ENCODE data around the gene NHEJ1. TPM values are rescaled to one million over a fixed set of nuclear protein-coding genes. Genes with fewer than 3 reads are reported as not detected.
A peak's percentile ranks its signal among the peaks of the same experiment; 100 is the strongest.

Gene NHEJ1
- total and polyA plus RNA-seq, 2 of the 13 experiments (the other 11 are each of a cell fraction or from before 2014, with no cell fraction given), result 30.0 to 30.7 TPM

DNA sequence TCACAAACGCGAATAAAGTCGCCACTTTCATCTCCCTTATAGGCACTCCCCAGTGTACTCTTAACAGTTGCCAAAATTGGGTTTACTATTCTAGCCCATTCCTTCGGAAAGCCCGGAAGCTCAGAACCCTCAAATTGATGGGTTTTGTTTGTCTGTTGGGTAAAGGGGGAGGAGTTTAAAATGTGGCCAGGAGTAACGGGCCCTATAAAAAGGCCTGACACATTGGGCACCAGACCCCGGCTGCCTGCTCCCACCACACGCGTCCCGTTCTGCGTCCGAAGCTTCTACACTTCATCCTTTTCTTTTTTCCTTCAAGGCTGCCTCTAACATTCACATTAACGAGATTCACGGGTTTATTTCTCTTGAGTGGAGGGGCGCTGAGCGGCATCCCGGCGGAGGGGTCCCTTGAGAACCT lies 837 bp downstream of the NHEJ1 start:
- peak overlapping the region; percentile 76 to 94 (median 86); a peak in 5 of 6 replicates for H3K4me3 ChIP-seq (replicated peaks in 1 of 3; ENCODE audit: insufficient read depth in 1 of 3, low read depth in 2 of 3, low read length in 3 of 3)
- H3K27me3 ChIP-seq (ENCODE audit: control insufficient read depth in 1 of 2, insufficient read depth in 2 of 2, low read length in 2 of 2), result no peaks in the 10 kb centered on the region
- POLR2A ChIA-PET, result interaction anchor here (0.7 to 3.7 kb wide), 5 partner anchors 16 to 227 kb away, joined by 3 to 14 read pairs (median 4); partner anchors contain the start of genes CNPPD1 and ZFAND2B
- peak overlapping the region; percentile 97 for H3K4me2 ChIP-seq (ENCODE audit: low read depth, low read length)
- TF ChIP-seq NFKBIZ (CRISPR knock-in tag; IDR thresholded peaks at IDR 0.05) (no peak), ADNP (CRISPR knock-in tag; IDR thresholded peaks at IDR 0.05) (no peak), ZFP82 (CRISPR knock-in tag; IDR thresholded peaks at IDR 0.05; ENCODE audit: borderline replicate concordance) (0 out of 2 replicates have a peak, but pooled peaks have one; percentile 19), ZNF564 (CRISPR knock-in tag; IDR thresholded peaks at IDR 0.05) (peak; percentile 11; the same call in 1 of the 2 replicates), ZNF234 (CRISPR knock-in tag; conservative IDR thresholded peaks at IDR 0.05) (no peak), ZNF138 (CRISPR knock-in tag; IDR thresholded peaks at IDR 0.05; ENCODE audit: low read depth) (0 out of 2 replicates have a peak, but pooled peaks have one; percentile 23), ATF7-NPFF (CRISPR knock-in tag; IDR thresholded peaks at IDR 0.05; ENCODE audit: low read depth) (peak; percentile 2; the same call in 1 of the 2 replicates), HHEX (CRISPR knock-in tag; IDR thresholded peaks at IDR 0.05) (no peak)
- TF ChIP-seq, protein P1, sequence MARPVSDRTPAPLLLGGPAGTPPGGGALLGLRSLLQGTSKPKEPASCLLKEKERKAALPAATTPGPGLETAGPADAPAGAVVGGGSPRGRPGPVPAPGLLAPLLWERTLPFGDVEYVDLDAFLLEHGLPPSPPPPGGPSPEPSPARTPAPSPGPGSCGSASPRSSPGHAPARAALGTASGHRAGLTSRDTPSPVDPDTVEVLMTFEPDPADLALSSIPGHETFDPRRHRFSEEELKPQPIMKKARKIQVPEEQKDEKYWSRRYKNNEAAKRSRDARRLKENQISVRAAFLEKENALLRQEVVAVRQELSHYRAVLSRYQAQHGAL (CRISPR knock-in tag; IDR thresholded peaks at IDR 0.05; ENCODE audit: not compliant biosample characterization), result peak; percentile 7
- TF ChIP-seq, protein P2, sequence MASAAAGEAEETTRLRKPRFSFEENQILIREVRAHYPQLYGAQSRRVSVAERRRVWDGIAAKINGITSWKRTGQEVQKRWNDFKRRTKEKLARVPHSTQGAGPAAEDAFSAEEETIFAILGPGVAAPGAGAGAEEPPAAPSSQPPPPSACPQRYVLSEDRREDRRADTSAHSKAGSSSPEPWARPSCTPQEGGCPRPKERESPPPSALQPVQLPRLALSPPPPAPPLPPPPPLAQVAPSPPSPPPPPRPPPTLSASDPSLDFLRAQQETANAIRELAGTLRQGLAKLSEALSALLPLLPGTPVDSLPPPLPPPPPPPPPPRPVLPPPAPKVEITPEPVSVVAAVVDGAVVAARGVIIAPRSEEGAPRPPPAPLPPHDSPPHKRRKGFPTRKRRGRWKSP (CRISPR knock-in tag; IDR thresholded peaks at IDR 0.05), result peak; percentile 17; the same call in 1 of the 2 replicates
- TF ChIP-seq, protein P3, sequence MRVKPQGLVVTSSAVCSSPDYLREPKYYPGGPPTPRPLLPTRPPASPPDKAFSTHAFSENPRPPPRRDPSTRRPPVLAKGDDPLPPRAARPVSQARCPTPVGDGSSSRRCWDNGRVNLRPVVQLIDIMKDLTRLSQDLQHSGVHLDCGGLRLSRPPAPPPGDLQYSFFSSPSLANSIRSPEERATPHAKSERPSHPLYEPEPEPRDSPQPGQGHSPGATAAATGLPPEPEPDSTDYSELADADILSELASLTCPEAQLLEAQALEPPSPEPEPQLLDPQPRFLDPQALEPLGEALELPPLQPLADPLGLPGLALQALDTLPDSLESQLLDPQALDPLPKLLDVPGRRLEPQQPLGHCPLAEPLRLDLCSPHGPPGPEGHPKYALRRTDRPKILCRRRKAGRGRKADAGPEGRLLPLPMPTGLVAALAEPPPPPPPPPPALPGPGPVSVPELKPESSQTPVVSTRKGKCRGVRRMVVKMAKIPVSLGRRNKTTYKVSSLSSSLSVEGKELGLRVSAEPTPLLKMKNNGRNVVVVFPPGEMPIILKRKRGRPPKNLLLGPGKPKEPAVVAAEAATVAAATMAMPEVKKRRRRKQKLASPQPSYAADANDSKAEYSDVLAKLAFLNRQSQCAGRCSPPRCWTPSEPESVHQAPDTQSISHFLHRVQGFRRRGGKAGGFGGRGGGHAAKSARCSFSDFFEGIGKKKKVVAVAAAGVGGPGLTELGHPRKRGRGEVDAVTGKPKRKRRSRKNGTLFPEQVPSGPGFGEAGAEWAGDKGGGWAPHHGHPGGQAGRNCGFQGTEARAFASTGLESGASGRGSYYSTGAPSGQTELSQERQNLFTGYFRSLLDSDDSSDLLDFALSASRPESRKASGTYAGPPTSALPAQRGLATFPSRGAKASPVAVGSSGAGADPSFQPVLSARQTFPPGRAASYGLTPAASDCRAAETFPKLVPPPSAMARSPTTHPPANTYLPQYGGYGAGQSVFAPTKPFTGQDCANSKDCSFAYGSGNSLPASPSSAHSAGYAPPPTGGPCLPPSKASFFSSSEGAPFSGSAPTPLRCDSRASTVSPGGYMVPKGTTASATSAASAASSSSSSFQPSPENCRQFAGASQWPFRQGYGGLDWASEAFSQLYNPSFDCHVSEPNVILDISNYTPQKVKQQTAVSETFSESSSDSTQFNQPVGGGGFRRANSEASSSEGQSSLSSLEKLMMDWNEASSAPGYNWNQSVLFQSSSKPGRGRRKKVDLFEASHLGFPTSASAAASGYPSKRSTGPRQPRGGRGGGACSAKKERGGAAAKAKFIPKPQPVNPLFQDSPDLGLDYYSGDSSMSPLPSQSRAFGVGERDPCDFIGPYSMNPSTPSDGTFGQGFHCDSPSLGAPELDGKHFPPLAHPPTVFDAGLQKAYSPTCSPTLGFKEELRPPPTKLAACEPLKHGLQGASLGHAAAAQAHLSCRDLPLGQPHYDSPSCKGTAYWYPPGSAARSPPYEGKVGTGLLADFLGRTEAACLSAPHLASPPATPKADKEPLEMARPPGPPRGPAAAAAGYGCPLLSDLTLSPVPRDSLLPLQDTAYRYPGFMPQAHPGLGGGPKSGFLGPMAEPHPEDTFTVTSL (CRISPR knock-in tag; IDR thresholded peaks at IDR 0.05; ENCODE audit: borderline replicate concordance), result peak; percentile 56; the same call in 1 of the 2 replicates
- WGBS (ENCODE audit: low lambda C conversion rate), result 24% methylated on average over 18 of the region's 18 CpGs
- no peak overlapping the region for H2AFZ ChIP-seq (ENCODE audit: low read length)
- H3K9ac ChIP-seq (ENCODE audit: insufficient read depth, low read depth, low read length), result peak overlapping the region; percentile 86; the same call in 1 of the 2 replicates
- in situ Hi-C loops (cut with HindIII; ENCODE audit: extremely low pct_ligation_motif_present, low pct_unique_long_range_greater_than_20kb), result loop anchor here (5.0 kb wide), 1 partner anchor 102 kb away; no protein-coding TSS in a partner anchor
- H3K79me2 ChIP-seq (ENCODE audit: insufficient read depth, low read length), result no peaks in the 10 kb centered on the region
- peak; percentile 1 for ATAC-seq
- H3K4me1 ChIP-seq (ENCODE audit: insufficient read depth, low read length), result peaks cover 18% of the 10 kb centered on the region
- BruUV-seq (replicated peaks), result TSS peak; percentile 61
- H3K27ac ChIP-seq (ENCODE audit: extremely low read length, insufficient read depth, low read length), result no peak overlapping the region
- intact Hi-C loops (cut with micrococcal nuclease; ENCODE audit: unreplicated experiment), result loop anchor here (1.0 to 2.0 kb wide), 6 partner anchors 17 to 193 kb away; partner anchors contain the start of genes ABCB6 and CNPPD1
- CTCF ChIA-PET (ENCODE audit: low intra/inter-chr PET ratio, low total read pairs), result interaction anchor here (0.6 to 4.4 kb wide), 7 partner anchors 11 to 192 kb away, joined by 4 to 50 read pairs (median 7); partner anchors contain the start of gene DNAJB2
- no peak for FAIRE-seq
- H3K9me3 ChIP-seq (ENCODE audit: low read length), result no peaks in the 10 kb centered on the region
- peaks cover 4 to 17% of the 10 kb centered on the region in 2 experiments for H3K36me3 ChIP-seq (replicated peaks in 1 of 2; ENCODE audit: control insufficient read depth in 1 of 2, insufficient read depth in 2 of 2, low read length in 2 of 2)
- no peaks in the 10 kb centered on the region for H4K20me1 ChIP-seq (ENCODE audit: insufficient read depth, low read length)
- DNase-seq (ENCODE audit: low spot score), result no peak

Data from HepG2 (cell line).